ENCODE data around the gene C16orf95.
"Not testable (repeated sequence)": the region's sequence is repeated elsewhere in the genome, so short reads cannot be mapped to it uniquely, and the experiment has no call there.

The C16orf95 gene

DNA sequence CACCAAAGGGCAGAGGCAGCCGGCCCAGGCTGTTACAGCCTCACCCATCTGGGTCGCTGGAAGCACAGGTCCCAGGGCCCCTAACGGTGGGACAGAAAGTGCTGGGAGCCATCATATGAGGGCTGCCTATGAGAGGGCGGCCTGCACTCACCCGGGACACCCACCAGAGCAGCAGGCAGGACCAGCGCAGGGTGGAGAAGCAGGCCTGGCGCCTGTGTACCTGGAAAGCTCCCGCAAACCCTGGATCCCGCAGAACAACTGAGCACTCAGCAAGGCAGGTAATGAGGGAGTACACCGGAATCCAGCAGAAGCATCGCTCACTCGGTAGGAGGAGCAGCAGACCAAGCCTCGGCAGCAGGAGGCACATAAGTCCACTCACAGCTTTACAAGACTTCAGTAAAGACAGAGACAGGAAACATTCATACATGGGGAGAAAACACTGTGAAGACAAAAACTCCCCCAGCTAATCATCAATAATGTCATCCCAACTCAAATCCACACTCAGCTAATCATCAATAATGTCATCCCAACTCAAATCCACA lies 31.5 kb upstream of the C16orf95 start:
- no peak overlapping the region for H3K4me3 ChIP-seq (ENCODE audit: low read length)
- DNase-seq (ENCODE audit: low read depth, low spot score): no peak

DNA sequence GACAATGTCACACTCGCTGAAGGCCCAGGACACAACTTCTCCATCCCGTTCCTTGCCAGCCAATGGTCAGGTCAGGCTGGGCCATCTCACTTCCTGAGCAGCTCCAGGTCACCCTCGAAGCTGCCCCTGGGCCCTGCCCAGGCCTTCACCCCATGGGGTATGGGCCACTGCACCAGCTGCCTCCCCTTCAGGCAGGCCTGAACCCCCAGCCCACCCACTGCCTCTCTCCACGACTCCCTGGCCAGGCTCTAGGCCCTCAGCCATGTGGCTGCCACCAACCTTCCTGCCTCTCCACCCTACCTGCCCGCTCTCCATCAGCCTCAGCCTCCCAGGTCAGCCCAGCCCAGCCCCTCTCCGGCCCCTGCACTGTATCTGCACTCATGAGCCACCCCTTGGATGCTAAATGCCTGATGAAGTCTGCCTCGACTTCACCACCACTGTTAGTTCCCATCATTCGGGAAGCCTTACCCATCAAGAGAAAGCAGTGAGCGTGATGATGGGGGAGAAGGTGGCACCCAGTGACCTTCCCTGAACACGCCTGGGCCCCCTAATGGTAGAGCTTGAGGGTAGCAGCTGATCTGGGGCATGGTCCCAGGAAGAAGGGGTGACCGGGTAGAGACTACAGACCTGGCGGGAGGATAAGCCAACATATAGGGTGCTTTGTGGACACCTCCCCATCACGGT lies 30.9 kb upstream of the C16orf95 start:
- no peak overlapping the region for H3K4me3 ChIP-seq (ENCODE audit: low read length)
- DNase-seq (ENCODE audit: low read depth, low spot score): no peak

DNA sequence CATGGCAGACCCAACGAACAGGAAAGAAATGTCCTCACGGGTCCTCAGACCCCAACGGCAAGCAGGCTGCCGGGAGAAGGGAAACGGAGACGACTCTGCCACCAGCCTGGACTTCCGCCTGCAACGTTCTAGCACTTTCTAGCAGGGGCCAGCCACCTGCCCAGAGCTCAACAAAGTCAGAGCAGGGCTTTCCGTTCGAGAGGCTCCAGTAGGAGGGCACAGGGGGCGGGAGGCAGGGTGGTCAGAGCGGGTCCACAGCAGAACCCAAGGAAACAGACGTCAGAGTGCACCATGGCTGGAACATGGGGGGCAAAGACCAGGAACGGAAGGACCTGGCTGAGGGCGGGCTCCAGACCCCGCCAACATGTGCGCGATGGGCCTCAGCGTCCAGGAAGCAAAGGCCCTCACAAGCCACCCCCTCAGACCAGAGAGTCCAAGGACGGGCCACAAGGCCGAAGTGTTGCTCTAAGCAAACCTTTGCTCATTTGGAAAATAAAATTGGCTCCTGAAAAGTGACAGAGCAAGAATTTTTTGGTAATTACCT lies 29.4 kb upstream of the C16orf95 start:
- DNase-seq (ENCODE audit: low read depth, low spot score): no peak
- H3K4me3 ChIP-seq (ENCODE audit: low read length): no peak overlapping the region

DNA sequence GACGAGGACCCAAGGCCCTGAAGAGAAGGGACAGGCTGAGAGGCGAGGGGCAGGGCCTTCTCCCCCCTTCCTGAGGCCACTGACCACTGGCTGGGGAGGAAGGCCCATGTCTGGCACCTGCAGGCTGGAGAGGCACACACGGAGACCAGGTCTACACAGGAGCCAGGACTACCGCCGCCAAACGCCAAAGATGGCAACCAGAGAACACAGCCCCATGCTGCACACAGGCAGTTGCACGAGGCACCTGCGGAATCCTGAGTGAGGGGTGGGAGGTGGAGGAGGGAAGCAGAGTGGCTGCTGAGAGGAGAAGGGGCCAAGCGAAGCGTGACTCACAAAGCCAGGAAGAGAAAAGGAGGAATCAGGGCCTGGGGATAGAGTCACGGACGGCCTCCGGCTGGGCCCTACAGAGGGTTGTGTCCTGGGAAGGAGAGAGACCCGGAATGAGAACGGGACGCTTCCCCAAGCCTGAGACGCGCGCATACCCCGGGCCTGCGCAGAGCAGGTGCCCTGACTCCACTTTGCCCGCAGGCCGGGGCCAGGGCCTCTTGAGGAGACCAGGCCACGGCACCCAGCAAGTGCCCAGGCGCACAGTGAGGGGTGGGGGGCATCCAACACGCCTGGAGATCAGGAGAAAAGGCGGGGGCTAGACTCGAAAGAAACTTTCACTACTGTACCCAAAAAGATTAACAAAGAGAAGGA lies 28.7 kb upstream of the C16orf95 start:
- peak overlapping the region; percentile 9 for H3K4me3 ChIP-seq (ENCODE audit: low read length)
- no peak for DNase-seq (ENCODE audit: low read depth, low spot score)

DNA sequence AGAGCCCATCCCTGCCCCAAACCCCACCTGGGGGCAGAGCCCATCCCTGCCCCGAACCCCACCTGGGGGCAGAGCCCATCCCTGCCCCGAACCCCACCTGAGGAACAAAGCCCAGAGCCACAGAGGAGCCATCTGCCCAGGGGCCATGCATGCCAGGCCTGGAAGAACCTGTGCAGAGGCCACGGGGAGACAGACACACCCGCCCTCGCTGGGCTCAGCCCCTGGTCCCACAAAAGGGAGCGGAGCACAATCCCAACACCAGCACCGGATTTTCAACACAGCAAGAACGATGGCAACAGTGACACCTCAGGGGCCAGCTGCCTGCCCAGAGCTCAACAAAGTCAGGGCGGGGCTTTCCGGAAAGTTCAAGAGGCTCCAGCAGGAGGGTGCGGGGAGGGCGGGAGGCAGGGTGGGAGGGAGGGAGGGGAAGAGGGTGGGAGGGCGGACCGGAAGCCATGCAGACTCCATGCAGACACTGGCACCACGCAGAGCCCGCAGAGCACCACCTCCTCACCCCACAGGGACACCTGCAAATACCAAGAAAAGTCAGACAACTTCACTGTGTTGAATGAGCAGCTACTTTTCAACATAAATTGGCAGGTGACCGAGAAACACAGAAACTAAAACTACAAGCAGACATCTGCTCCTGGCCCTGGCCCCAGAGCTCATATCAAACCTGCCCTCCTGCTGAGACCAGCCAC lies 27.9 kb upstream of the C16orf95 start:
- DNase-seq (ENCODE audit: low read depth, low spot score): peak; percentile 87

DNA sequence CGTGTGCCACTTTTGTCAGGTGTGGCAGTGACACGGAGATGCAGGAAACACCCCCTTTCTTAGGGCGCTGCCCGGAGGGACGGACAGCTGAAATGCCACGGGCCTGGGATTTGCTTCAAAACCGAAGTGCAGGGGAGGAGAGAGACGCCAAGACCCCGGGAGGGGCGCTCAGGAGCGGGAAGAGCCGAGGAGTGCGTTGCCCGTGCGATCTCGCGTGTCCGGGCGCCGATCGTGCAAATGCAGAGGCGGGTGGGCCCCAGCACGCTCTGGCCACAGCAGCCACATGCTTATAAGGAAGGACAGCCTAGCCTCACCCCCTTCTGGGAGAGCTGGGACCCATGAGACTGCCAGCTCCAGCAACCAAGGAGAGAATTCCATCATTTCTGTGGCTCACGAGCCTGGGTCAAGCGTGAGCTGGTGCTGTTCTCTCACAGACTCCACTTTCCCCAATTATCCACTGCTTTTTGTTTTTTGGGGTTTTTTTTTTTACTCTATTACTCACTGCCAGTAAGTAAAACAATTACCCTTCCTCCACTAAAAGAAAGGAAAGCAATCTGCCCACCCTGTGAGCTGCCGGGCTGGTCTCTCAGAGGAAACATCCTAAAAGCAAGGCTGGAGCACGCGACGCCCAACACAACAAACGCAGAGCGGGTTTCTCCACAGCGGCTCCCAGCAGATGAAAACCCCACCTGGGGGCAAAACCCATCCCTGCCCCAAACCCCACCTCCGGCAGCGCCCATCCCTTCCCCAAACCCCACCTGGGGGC lies 27.2 kb upstream of the C16orf95 start:
- no peak overlapping the region for H3K4me3 ChIP-seq (ENCODE audit: low read length)
- no peak for DNase-seq (ENCODE audit: low read depth, low spot score)

More for the DNA sequence above, 27.9 kb upstream of the C16orf95 start:
- peak overlapping the region; percentile 9 for H3K4me3 ChIP-seq (ENCODE audit: low read length)

DNA sequence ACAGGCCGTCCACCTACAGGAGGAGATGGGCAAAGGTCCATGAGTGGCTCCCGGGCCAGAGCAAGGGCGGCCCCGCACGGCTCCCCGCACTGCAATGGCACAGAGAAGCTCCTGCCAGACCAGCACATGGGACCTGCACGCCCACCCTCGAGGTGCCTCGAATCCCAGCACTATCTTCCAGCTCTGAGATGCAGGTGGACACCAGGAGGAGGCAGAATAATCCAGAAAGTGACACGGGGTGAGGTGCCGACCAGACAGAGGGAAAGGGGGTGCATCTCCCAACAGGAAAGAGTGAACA lies 26.5 kb upstream of the C16orf95 start:
- DNase-seq (ENCODE audit: low read depth, low spot score): no peak
- no peak overlapping the region for H3K4me3 ChIP-seq (ENCODE audit: low read length)

DNA sequence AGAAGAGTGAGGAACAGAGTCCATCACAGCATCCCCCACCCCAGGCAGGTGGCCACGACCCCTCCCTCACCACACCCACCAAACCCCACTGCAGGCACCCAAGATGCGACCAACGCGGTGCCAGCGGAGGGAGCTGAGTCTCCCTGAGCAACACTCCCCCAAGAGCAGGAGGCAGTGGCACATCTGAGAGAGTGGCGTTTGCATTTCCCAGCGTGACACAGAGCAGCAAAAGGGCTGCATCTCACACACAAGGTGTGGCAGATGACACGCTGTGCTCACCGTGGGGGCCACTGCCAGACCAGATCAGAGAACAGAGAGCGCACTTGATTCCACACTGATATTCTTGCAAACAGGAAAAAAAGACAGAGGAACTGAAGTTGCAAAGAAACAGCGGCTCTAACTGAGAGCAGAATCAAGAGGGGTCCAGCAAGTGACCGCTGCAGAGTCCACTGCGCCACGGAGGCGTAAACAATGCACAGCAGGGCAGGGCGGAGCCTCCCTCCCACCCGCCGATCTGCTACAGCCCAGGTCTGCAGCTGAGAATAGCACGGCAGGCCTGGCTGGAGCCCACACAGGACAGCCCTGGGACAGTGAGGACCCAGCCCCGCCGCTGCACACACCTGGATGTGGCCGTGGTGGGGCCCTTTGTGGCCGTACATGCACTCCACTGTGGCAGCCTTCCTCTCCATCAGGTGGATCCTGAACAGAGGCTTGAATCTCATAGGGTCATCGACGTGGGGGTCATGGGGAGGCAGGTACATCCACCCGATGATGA lies 26.0 kb upstream of the C16orf95 start:
- DNase-seq (ENCODE audit: low read depth, low spot score): no peak
- H3K4me3 ChIP-seq (ENCODE audit: low read length): no peak overlapping the region

DNA sequence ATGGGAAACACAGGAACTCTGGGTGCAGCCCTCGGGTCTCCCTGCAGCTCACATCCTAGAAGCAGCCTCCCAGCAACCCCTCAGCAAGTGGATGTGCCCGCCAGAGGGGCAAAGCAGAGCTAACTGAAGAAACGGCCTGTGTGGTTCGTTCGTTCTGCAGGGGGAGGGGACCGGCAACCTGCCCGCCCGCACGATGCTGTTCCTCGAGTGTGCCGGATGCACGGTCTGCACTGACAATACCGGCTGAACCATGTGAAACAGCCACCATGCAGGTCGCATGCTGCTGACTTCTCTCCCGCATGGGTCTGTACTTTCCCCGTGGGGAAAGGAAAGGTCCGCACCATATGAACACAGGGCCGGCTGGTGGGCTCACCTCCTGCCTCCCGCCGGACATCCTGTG lies 25.3 kb upstream of the C16orf95 start:
- no peak overlapping the region for H3K4me3 ChIP-seq (ENCODE audit: low read length)
- no peak for DNase-seq (ENCODE audit: low read depth, low spot score)

DNA sequence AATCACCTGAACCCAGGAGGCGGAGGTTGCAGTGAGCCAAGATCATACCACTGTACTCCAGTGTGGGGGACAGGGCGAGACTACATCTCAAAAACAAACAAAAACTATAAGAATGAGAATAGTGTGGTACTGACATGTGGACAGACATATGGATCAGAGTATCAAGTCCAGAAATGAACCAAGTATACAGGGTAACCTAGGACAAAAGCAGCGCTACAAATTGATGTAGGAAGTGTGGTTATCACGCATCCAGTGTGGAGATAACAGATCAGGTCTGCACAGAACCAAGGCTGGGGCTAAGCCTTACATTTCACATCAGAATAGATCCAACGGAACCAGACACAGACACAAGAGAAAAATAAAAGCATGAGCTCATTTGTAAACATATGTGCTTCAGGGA lies 23.0 kb upstream of the C16orf95 start:
- no peak overlapping the region for H3K4me3 ChIP-seq (ENCODE audit: low read length)
- DNase-seq (ENCODE audit: low read depth, low spot score): no peak

DNA sequence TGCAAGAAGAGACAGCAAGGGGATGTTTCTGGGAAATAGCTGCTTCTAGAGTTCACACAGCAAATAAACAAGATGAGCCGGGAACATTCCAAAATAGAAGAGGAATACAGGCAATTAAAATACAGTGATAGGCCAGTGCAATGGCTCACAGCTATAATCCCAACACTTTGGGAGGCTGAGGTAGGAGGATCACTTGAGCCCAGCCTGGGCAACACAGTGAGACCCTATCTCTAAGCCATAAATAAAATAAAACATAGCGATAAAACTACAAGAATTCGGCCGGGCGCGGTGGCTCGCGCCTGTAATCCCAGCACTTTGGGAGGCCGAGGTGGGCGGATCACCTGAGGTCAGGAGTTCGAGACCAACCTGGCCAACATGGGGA lies 22.5 kb upstream of the C16orf95 start:
- not testable (repeated sequence) for DNase-seq (ENCODE audit: low read depth, low spot score); H3K4me3 ChIP-seq (ENCODE audit: low read length)

DNA sequence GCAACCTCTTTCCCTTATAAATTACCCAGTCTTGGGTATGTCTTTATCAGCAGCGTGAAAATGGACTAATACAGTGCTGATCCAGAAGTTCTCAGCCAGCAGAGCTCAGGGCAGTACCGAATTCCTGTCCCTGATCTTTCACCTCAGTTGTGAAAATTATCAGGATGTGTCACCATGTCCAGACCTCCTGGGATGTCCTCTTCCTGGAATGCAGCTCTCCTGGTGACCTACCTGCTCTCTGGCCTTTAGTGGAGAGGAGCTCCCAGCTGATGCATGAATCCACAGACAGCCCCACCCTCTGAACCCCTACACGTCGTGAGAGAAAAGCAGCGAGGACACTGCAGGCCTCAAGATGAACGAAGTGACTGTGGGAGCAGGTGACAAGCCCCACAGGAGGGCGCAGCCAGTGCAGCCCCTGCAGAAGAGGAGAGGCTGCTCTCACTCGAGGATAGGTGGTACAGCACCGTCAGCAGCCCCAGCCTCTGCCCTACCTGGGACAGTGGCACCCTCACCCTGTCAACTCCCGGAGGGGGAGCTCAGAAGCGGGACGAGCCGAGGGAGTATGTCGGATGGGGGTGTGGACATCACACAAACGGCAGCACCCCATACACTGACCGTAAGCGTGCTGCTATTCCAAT lies 22.0 kb upstream of the C16orf95 start:
- no peak overlapping the region for H3K4me3 ChIP-seq (ENCODE audit: low read length)
- no peak for DNase-seq (ENCODE audit: low read depth, low spot score)

DNA sequence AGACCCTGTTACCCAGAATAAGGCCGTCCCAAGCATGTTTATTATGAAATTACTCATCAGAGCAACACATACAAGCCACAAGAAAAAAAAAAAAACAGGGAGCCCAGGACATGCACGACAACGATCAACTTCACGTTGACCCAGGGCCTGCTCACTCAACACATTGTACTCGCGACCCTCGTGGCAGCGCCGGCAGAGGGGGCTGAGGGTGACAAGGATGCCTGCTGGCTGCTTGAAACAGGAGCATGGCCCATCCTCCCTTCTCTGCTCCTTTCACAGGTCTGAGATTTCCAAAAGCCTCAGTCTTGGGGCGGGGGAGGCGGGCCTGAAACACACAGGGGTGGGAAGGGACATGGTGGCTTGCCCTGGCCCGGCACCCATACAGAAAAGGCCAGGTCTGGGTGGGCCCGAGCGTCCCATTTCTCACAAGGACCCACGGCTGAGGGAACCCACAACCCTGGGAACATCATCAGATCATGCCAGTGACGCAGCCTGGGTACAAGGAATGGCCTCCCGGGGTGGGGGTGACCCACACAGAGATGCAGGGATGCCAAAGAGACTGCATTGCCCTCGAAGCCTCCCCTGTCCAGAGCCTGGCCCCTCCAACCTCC lies 21.1 kb upstream of the C16orf95 start:
- DNase-seq (ENCODE audit: low read depth, low spot score): no peak
- H3K4me3 ChIP-seq (ENCODE audit: low read length): no peak overlapping the region

DNA sequence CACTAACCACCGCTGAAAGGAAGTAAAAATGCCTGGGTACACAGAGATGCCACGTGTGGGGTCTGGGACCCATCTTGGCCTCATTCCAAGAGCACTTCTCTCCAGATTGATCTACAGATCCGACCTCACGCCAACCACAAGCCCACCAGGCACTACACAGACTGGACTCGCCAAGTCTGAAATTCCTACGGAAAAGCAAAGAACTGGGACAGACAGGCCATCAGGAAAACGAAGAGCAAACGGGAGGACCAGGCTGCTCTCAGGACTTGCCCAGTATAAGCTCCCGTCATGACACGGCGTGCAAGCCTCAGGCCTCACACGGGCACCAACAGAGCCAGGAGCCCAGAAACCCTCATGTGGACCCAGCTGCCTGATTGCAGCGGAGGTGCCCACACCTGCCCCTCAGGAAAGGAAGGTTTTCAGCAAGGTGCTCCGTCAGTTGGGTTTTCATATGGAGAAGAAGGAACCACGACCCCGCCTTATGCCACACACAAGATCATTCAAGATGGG lies 20.1 kb upstream of the C16orf95 start:
- peak; percentile 42 for DNase-seq (ENCODE audit: low read depth, low spot score)
- no peak overlapping the region for H3K4me3 ChIP-seq (ENCODE audit: low read length)

DNA sequence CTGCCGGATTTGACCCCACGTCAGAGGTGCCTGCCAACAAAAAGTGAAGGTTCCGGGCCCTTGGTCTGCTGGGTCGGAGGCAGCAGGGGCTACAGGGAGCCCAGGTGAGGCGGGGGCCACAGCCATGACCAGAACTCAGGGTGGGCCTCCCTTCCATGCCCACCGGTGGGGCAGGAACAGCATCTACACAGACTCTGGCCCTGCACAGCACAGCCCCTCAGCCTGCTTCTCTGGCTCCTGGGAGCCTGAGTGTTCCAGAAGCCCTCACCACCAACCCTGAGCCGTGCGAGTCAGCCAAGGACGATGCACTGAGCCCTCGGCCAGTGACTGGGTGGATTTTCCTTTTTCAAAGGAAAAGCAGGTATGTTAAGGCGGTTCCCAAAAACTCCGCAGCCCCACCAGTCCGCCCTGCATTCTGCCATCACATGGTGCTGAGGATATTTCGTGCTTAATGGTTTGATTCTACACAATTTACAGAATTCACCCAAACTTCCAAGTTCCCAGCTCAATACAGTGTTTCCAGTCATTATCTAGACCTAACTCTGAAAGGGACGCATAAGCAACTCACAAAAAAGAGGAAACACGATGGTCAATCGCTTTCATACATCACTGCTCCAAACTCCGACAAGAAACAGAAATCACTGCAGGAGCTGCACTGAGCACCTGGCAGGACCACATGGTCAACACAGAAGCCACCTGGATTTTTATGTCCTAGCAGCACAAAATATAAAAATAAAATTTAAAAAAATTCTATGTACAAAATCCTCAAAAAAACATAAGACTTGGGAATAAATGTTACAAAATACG lies 19.4 kb upstream of the C16orf95 start:
- DNase-seq (ENCODE audit: low read depth, low spot score): no peak
- no peak overlapping the region for H3K4me3 ChIP-seq (ENCODE audit: low read length)

DNA sequence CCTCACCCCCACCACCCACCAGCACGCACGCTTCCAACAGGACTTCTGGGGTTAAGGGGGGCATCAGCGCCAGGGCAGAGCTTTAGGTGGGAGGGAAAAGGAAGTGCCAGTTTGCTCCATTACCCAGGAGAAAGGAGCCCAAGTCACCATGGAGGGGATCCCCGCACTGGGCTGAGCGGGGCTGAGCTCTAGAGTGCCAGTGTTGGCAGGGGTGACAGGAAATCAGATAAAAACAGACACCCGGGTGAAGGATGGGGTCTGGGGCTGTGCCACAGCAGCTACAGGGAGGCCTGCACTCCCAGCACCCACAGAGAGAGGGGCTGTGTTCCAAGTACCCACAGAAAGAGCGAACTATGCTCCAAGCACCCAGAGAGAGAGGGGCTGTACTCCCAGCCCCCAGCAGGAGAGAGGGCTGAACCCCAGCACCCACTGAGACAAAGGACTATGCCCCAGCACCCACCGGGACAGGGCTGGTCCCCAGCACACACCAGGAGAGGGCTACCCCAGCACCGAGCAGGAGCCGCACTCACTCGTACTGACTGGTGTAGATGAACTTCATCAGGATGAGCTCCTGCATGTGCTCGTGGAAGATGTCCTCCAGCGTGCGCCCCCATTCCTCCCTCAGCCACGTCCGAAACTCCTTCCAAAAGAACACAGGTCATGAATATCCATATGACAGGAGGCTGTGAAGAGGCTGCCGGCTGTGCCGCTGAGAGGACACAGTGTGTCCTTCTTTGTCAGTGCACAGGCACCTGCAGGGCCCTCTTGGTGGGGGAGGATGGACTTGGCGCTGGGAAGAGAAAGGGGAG lies 18.6 kb upstream of the C16orf95 start:
- no peak for DNase-seq (ENCODE audit: low read depth, low spot score)
- H3K4me3 ChIP-seq (ENCODE audit: low read length): no peak overlapping the region
